ENCODE results near the gene STK31. TPM values are rescaled to one million over a fixed set of nuclear protein-coding genes. Genes with fewer than 3 reads are reported as not detected.
"Not testable (repeated sequence)": the region's sequence is repeated elsewhere in the genome, so short reads cannot be mapped to it uniquely, and the experiment has no call there.

Gene STK31
- polyA plus RNA-seq, 2 donors, result 0.05 to 1.1 TPM

DNA sequence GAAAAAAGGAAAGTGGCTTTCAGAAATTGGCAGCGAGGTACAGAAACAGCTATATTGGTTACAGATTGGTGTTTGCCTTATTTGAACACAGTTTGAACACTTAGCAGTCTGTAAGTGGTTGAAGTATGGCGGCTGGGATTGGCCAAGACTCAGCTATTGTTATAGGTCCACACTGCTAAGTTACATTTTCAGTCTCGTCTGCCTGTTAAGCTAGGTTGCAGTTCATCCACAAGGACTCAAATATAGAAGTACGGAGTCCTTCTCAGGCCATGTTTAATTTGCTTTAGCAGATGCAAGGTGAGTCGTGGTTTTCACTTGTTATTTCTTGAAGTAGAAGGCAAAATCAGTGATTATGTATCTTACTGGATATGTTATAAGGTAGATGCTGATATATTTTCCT is 73.1 kb downstream of the STK31 start:
- H3K27me3 ChIP-seq (ENCODE audit: control insufficient read depth in 1 of 2, insufficient read depth in 2 of 2, low read length in 2 of 2), result no peaks in the 10 kb centered on the region
- 86 to 88% methylated on average over 5 of the region's 5 CpGs for WGBS, 2 donors
- no peaks in the 10 kb centered on the region for H3K36me3 ChIP-seq (ENCODE audit: control insufficient read depth in 2 of 2, insufficient read depth in 2 of 2, low read length in 1 of 2)
- H3K4me1 ChIP-seq (ENCODE audit: control insufficient read depth in 2 of 2, insufficient read depth in 2 of 2, low read length in 1 of 2), result no peaks in the 10 kb centered on the region
- H3K9me3 ChIP-seq (ENCODE audit: control insufficient read depth in 2 of 2, insufficient read depth in 1 of 2, low read depth in 1 of 2, low read length in 1 of 2), result no peaks in the 10 kb centered on the region
- no peak overlapping the region for H3K27ac ChIP-seq (ENCODE audit: low read depth in 2 of 2, low read length in 1 of 2)
- H3K4me3 ChIP-seq (ENCODE audit: low read depth in 1 of 2, low read length in 2 of 2), result no peak overlapping the region

DNA sequence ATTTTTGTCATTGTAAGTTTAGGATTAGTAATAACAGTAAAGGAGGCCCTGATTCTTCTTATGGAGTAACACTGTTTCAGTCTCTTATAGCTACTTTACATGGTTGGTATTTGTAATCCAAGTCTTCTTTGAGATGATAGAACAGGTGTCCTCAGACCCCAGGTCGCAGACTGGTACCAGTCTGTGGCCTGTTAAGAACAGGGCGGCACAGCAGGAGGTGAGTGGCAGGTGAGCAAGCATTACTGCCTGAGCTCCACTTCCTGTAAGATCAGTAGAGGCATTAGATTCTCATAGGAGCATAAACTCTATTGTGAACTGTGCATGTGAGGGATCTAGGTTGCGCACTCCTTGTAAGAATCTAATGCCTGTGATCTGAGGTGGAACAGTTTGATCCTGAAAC is 77.3 kb downstream of the STK31 start:
- Histone ChIP-seq H3K27ac (ENCODE audit: low read depth in 2 of 2, low read length in 1 of 2) (no peak overlapping the region), H3K9me3 (ENCODE audit: control insufficient read depth in 2 of 2, insufficient read depth in 1 of 2, low read depth in 1 of 2, low read length in 1 of 2) (no peaks in the 10 kb centered on the region), H3K4me3 (ENCODE audit: low read depth in 1 of 2, low read length in 2 of 2) (no peak overlapping the region), H3K27me3 (ENCODE audit: control insufficient read depth in 1 of 2, insufficient read depth in 2 of 2, low read length in 2 of 2) (no peaks in the 10 kb centered on the region), H3K36me3 (ENCODE audit: control insufficient read depth in 2 of 2, insufficient read depth in 2 of 2, low read length in 1 of 2) (no peaks in the 10 kb centered on the region), H3K4me1 (ENCODE audit: control insufficient read depth in 2 of 2, insufficient read depth in 2 of 2, low read length in 1 of 2) (no peaks in the 10 kb centered on the region)
- WGBS, 2 donors, result 90 to 91% methylated on average over 3 of the region's 3 CpGs

DNA sequence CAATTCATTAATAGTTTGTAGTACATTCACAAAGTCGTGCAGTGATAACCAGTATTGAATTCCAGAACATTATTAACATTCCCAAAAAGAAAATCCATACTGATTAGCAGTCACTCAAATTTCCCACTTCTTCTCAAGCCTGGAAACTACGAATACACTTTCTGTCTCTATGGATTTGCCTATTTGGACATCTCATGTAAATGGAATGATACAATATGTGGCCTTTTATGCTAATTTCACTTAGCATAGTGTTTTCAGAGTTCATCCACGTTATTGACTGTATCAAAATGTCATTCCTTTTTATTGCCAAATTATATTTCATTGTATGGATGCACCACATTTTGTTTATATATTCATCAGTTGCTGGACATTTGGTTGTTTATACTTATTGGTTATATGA is 78.8 kb downstream of the STK31 start:
- Histone ChIP-seq H3K4me1 (ENCODE audit: control insufficient read depth in 2 of 2, insufficient read depth in 2 of 2, low read length in 1 of 2) (no peaks in the 10 kb centered on the region), H3K9me3 (ENCODE audit: control insufficient read depth in 2 of 2, insufficient read depth in 1 of 2, low read depth in 1 of 2, low read length in 1 of 2) (no peaks in the 10 kb centered on the region), H3K4me3 (ENCODE audit: low read depth in 1 of 2, low read length in 2 of 2) (no peak overlapping the region), H3K36me3 (ENCODE audit: control insufficient read depth in 2 of 2, insufficient read depth in 2 of 2, low read length in 1 of 2) (no peaks in the 10 kb centered on the region), H3K27ac (ENCODE audit: low read depth in 2 of 2, low read length in 1 of 2) (no peak overlapping the region), H3K27me3 (ENCODE audit: control insufficient read depth in 1 of 2, insufficient read depth in 2 of 2, low read length in 2 of 2) (peaks cover 0 to 3% of the 10 kb centered on the region in 2 donors)
- 63 to 67% methylated on average over 3 of the region's 3 CpGs for WGBS, 2 donors

DNA sequence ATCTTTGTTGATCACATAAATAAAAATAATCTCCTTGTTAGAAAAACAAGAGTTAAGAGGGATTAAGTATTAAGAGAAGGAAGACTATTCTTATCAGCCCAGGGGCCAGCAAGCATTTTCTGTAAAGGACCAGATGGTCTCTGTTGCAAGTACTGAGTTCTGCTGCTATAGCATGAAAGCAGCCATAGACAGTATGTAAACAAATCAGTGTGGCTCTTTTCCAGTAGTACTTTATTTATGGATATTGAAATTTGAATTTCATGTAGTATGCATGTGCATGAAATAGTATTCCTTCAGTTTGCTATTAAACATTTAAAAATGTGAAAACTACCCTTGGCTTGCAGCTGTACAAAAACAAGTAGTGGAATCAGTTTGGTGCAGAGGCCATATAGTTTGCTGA is 81.7 kb downstream of the STK31 start:
- Histone ChIP-seq H3K4me3 (ENCODE audit: low read depth in 1 of 2, low read length in 2 of 2) (no peak overlapping the region), H3K9me3 (ENCODE audit: control insufficient read depth in 2 of 2, insufficient read depth in 1 of 2, low read depth in 1 of 2, low read length in 1 of 2) (peaks cover 6% of the 10 kb centered on the region in 2 donors), H3K4me1 (ENCODE audit: control insufficient read depth in 2 of 2, insufficient read depth in 2 of 2, low read length in 1 of 2) (no peaks in the 10 kb centered on the region), H3K27ac (ENCODE audit: low read depth in 2 of 2, low read length in 1 of 2) (no peak overlapping the region), H3K27me3 (ENCODE audit: control insufficient read depth in 1 of 2, insufficient read depth in 2 of 2, low read length in 2 of 2) (peaks cover 0 to 3% of the 10 kb centered on the region in 2 donors), H3K36me3 (ENCODE audit: control insufficient read depth in 2 of 2, insufficient read depth in 2 of 2, low read length in 1 of 2) (no peaks in the 10 kb centered on the region)

DNA sequence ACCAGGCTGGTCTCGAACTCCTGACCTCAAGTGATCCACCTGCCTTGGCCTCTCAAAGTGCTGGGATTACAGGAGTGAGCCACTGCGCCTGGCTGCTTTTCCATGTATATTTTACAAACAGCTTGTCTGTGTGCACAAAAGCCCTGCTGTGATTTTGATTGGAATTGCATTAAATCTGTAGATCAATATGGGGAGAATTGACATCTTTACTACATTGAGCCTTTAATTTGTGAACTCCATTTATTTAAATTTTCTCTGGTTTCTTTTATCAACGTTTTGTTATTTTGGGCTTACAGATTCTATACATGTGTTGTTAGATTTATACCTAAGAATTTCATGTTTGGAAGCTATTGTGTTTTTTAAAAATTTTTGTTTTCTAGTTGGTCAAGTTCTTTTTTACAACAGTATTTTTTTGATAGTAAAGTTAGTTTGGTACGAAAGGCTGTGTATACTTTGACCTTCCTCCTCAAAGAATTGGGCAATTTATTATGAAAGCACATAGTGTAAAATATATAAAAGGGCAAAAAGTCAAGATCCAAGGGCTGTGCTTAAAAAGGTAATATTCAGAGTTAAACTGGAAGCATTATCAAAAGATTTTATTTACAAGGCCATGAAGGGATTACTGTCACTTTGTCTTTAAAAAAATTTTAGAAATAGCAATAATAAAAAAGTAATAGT is 92.8 kb downstream of the STK31 start:
- 61% methylated on average over 4 of the region's 4 CpGs for WGBS, 2 donors
- Histone ChIP-seq H3K4me3 (ENCODE audit: low read depth in 1 of 2, low read length in 2 of 2) (no peak overlapping the region), H3K27me3 (ENCODE audit: control insufficient read depth in 1 of 2, insufficient read depth in 2 of 2, low read length in 2 of 2) (no peaks in the 10 kb centered on the region)

DNA sequence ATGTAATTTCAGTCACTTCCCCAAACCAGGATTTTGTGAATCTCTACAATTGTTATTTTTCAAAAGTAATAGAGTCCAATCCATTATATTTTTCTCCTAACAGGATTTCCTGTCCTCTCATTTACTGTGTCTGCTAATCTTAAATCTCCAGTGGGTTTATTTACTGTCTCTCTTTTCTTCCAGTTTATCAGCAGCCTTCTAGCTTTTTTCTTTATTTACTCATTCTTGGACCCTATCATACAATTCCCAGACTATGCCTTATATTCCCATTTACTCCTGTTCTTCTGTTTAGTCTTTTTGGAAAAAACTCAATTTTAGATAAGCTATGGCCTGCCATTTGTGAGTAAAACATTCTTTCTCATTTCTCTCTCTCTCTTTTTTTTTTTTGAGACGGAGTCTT is 94.7 kb downstream of the STK31 start:
- no peaks in the 10 kb centered on the region for H3K36me3 ChIP-seq (ENCODE audit: control insufficient read depth in 2 of 2, insufficient read depth in 2 of 2, low read length in 1 of 2)
- no peaks in the 10 kb centered on the region for H3K9me3 ChIP-seq (ENCODE audit: control insufficient read depth in 2 of 2, insufficient read depth in 1 of 2, low read depth in 1 of 2, low read length in 1 of 2)
- no peaks in the 10 kb centered on the region for H3K27me3 ChIP-seq (ENCODE audit: control insufficient read depth in 1 of 2, insufficient read depth in 2 of 2, low read length in 2 of 2)
- 82 to 86% methylated on average over 1 of the region's 1 CpG for WGBS, 2 donors
- no peaks in the 10 kb centered on the region for H3K4me1 ChIP-seq (ENCODE audit: control insufficient read depth in 2 of 2, insufficient read depth in 2 of 2, low read length in 1 of 2)
- H3K27ac ChIP-seq (ENCODE audit: low read depth in 2 of 2, low read length in 1 of 2), result no peak overlapping the region
- H3K4me3 ChIP-seq (ENCODE audit: low read depth in 1 of 2, low read length in 2 of 2), result no peak overlapping the region

More for the DNA sequence above, 92.8 kb downstream of the STK31 start:
- H3K36me3 ChIP-seq (ENCODE audit: control insufficient read depth in 2 of 2, insufficient read depth in 2 of 2, low read length in 1 of 2), result no peaks in the 10 kb centered on the region
- no peak overlapping the region for H3K27ac ChIP-seq (ENCODE audit: low read depth in 2 of 2, low read length in 1 of 2)
- no peaks in the 10 kb centered on the region for H3K9me3 ChIP-seq (ENCODE audit: control insufficient read depth in 2 of 2, insufficient read depth in 1 of 2, low read depth in 1 of 2, low read length in 1 of 2)
- no peaks in the 10 kb centered on the region for H3K4me1 ChIP-seq (ENCODE audit: control insufficient read depth in 2 of 2, insufficient read depth in 2 of 2, low read length in 1 of 2)

DNA sequence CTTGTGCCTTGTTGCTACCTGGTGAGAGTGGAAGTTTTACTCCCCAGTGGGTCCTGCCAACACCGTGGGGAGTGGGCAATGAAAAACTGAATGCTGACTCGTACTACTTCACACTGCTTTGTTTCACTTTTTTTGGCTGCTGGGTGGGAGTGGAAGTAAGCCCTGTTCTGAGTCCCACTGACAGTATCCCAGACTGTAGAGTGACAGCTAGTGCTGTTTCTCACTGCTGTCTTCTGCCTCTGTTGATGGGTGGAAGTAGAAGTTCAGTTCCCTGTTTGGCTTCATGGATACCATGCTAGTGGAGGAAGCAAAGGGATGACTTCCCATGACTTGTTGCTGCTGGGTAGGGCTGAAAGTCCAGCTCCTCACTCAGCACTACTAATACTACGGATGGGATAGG is 98.4 kb downstream of the STK31 start:
- H3K4me3 ChIP-seq (ENCODE audit: low read depth in 1 of 2, low read length in 2 of 2), result no peak overlapping the region
- H3K9me3 ChIP-seq (ENCODE audit: control insufficient read depth in 2 of 2, insufficient read depth in 1 of 2, low read depth in 1 of 2, low read length in 1 of 2), result no peaks in the 10 kb centered on the region
- H3K27me3 ChIP-seq (ENCODE audit: control insufficient read depth in 1 of 2, insufficient read depth in 2 of 2, low read length in 2 of 2), result no peaks in the 10 kb centered on the region
- no peaks in the 10 kb centered on the region for H3K4me1 ChIP-seq (ENCODE audit: control insufficient read depth in 2 of 2, insufficient read depth in 2 of 2, low read length in 1 of 2)
- no peak overlapping the region for H3K27ac ChIP-seq (ENCODE audit: low read depth in 2 of 2, low read length in 1 of 2)
- 76% methylated on average over 3 of the region's 3 CpGs for WGBS, 2 donors
- no peaks in the 10 kb centered on the region for H3K36me3 ChIP-seq (ENCODE audit: control insufficient read depth in 2 of 2, insufficient read depth in 2 of 2, low read length in 1 of 2)

DNA sequence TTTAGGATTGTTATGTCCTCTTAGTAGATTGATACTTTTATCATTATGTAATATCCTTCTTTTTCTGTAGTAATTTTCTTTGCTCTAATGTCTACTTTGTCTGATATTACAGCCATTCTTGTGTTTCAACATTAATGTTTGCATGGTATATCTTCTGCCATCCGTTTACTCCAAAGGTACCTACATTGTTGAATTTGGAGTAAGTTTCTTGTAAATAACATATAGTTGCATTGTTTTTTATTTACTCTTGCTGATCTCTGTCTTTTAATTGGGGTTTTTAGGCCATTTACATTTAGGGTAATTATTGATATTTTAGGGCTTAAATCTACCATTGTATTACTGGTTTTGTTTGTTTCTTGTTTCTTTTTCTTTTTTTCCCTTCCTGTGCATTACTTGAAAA is 100.1 kb downstream of the STK31 start:
- 83 to 99% methylated on average over 1 of the region's 1 CpG for WGBS, 2 donors
- Histone ChIP-seq H3K4me1 (ENCODE audit: control insufficient read depth in 2 of 2, insufficient read depth in 2 of 2, low read length in 1 of 2) (no peaks in the 10 kb centered on the region), H3K9me3 (ENCODE audit: control insufficient read depth in 2 of 2, insufficient read depth in 1 of 2, low read depth in 1 of 2, low read length in 1 of 2) (no peaks in the 10 kb centered on the region), H3K27me3 (ENCODE audit: control insufficient read depth in 1 of 2, insufficient read depth in 2 of 2, low read length in 2 of 2) (no peaks in the 10 kb centered on the region), H3K36me3 (ENCODE audit: control insufficient read depth in 2 of 2, insufficient read depth in 2 of 2, low read length in 1 of 2) (no peaks in the 10 kb centered on the region), H3K27ac (ENCODE audit: low read depth in 2 of 2, low read length in 1 of 2) (no peak overlapping the region), H3K4me3 (ENCODE audit: low read depth in 1 of 2, low read length in 2 of 2) (no peak overlapping the region)

DNA sequence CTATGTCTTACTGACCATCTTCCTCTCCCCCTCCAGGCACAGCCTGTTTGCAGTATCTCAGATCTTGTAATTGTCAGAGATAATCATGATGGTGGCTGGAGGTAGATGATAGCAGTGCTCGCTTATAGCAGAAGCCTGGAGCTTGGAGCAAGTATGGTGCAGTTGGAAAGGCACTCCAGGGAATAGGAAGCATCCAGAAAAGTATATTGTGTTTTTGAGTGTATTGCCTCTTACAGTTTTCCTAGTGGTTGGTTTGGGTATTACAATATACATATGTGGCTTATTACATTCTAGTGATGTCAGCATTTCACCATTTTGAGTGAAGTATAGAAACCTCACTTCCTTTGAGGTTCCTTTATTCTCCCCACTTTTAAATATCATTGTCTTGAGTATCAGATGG is 101.5 kb downstream of the STK31 start:
- Histone ChIP-seq H3K4me3 (ENCODE audit: low read depth in 1 of 2, low read length in 2 of 2) (no peak overlapping the region), H3K9me3 (ENCODE audit: control insufficient read depth in 2 of 2, insufficient read depth in 1 of 2, low read depth in 1 of 2, low read length in 1 of 2) (no peaks in the 10 kb centered on the region), H3K36me3 (ENCODE audit: control insufficient read depth in 2 of 2, insufficient read depth in 2 of 2, low read length in 1 of 2) (no peaks in the 10 kb centered on the region), H3K4me1 (ENCODE audit: control insufficient read depth in 2 of 2, insufficient read depth in 2 of 2, low read length in 1 of 2) (no peaks in the 10 kb centered on the region), H3K27ac (ENCODE audit: low read depth in 2 of 2, low read length in 1 of 2) (no peak overlapping the region), H3K27me3 (ENCODE audit: control insufficient read depth in 1 of 2, insufficient read depth in 2 of 2, low read length in 2 of 2) (no peaks in the 10 kb centered on the region)
- WGBS, 2 donors, result 96% methylated on average over 1 of the region's 1 CpG

DNA sequence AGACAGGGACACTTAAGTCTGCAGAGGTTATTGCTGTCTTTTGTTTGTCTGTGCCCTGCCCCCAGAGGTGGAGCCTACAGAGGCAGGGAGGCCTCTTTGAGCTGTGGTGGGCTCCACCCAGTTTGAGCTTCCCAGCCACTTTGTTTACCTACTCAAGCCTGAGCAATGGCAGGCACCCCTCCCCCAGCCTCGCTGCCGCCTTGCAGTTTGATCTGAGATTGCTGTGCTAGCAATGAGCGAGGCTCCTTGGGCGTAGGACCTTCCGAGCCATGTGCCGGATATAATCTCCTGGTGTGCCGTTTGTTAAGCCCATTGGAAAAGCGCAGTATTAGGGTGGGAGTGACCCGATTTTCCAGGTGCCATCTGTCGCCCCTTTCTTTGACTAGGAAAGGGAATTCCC is 118.1 kb downstream of the STK31 start:
- not testable (repeated sequence) for H3K27ac ChIP-seq (ENCODE audit: low read depth in 2 of 2, low read length in 1 of 2); H3K4me1 ChIP-seq (ENCODE audit: control insufficient read depth in 2 of 2, insufficient read depth in 2 of 2, low read length in 1 of 2); H3K9me3 ChIP-seq (ENCODE audit: control insufficient read depth in 2 of 2, insufficient read depth in 1 of 2, low read depth in 1 of 2, low read length in 1 of 2); H3K4me3 ChIP-seq (ENCODE audit: low read depth in 1 of 2, low read length in 2 of 2); H3K36me3 ChIP-seq (ENCODE audit: control insufficient read depth in 2 of 2, insufficient read depth in 2 of 2, low read length in 1 of 2); H3K27me3 ChIP-seq (ENCODE audit: control insufficient read depth in 1 of 2, insufficient read depth in 2 of 2, low read length in 2 of 2)
- 93 to 96% methylated on average over 9 to 10 of the region's 10 CpGs for WGBS, 2 donors
